CD1c-positive myeloid dendritic cell (primary cell): ENCODE measurements around the gene PSORS1C2.
"Not testable (repeated sequence)": the region's sequence is repeated elsewhere in the genome, so short reads cannot be mapped to it uniquely, and the experiment has no call there.

Source experiments
- DNase-seq: peaks from one replicate; pipeline ENCODE4 v3.0.0-alpha.2; 2016; ENCODE audit errors: extremely low spot score

Gene PSORS1C2

DNA sequence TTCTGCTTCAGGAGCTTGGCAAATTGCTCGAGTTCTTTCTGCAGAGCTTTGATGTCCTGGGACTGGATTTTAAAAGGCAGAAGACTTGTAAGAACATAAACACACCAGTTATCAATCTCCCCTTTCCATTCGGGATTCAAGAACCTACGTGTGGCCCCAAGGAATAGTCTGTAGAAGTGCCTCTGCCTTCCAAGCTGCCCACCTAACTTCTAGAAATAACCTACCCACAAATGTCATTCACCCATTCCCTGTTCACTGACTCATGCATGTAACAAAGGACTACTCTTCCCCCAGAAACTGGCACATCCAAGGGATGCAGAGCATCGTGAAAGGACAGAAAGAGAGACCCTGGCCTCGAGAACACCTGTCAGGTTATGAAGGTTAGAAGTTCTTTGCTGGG, 27.1 kb upstream of the PSORS1C2 start:
- DNase-seq, result no peak

GRCh38 chr6:31165064-31165832, 26.4 kb upstream of the PSORS1C2 start:
- not testable (repeated sequence) for DNase-seq

DNA sequence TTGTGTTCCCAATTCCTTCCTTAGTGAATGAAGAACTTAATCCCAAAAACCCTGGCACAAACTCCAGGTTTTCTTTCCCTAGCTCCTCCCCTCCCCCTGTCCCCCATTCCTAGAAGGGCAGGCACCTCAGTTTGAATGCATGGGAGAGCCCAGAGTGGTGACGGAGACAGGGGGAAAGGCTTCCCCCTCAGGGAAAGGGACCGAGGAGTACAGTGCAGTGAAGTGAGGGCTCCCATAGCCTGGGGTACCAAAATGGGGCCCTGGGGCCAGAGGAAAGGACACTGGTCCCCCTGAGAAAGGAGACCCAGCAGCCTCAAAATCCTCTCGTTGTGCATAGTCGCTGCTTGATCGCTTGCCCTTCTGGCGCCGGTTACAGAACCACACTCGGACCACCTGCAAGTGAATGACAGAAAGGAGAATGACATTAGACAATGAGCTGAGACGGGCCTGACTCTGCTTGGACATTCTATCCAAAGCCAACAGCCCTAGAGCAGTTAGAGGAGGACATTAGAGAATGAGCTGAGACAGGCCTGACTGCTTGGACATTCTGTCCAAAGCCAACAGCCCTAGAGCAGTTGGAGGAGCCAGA, 25.7 kb upstream of the PSORS1C2 start:
- DNase-seq, result not testable (repeated sequence)

DNA sequence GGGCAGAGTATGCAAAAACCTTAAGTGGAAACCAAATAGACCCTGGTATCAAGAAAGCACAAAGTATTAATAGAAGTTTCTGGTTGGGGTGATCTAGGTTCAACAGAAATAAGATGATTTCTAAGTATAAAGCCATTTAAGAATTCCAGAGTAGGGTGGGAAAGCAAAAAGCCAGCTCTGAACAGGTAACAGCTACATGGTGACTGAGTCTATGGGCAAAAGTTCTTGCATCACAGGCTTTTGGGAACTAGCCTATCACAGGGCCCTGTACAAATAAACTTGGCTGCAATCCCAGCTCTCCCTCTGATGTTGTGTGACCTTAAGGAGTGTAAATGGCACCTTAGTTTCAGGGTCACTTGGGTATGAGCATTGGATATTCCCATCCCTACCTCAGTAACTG, 25.1 kb upstream of the PSORS1C2 start:
- DNase-seq, result no peak

- no peak for DNase-seq
These were observed 23.7 kb upstream of the PSORS1C2 start for GRCh38 chr6:31162463-31163165.

GRCh38 chr6:31161216-31162126, 22.6 kb upstream of the PSORS1C2 start:
- DNase-seq, result no peak

- peak; percentile 7 for DNase-seq
These were observed 20.3 kb upstream of the PSORS1C2 start for GRCh38 chr6:31158863-31159855.

DNA sequence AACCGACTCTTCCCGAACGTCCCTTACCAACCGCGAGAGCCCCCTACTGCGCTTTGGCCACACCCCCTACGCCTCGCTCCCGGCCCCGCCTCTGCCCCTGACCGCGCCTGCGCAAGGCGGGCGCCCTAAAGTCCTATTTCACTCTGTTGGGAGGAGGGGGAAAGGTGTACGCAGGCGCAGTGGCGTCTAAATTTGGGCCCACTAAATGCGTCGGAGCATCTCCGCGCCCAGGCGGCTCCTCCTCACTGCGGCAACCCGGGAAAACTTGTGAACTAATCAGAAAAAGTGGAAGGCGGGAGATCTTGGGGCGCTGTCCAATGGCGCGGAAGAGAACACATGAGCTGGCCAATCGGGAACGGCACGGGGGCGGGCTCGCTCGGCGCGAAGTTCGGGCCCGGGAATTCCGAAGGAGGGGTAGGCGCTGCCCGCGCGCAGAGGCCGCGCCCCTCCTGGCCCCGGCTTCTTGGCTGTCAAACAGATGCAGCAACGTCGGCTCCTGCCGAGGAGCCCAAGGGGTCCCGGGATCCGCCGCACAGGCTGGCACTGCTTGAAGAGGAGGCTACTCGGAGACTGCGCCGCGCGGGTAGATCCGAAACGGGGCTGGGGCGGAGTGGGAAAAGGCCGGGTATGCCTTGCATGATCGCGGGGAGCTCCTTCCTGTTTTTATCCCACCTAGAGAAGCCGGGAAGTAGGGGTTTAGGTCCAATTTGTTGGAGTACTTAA, 19.4 kb upstream of the PSORS1C2 start, which contains the start of gene TCF19:
Gene TCF19 (plus strand): TSS at position 450 of the 723 bp plus-strand sequence. CDS start 881 bp downstream, outside the sequence.
- DNase-seq, result peak; percentile 99

GRCh38 chr6:31157513-31158139, 18.8 kb upstream of the PSORS1C2 start, which contains the start of gene CCHCR1:
TSS of gene CCHCR1 (minus strand) at chr6:31157802. CDS start at chr6:31157600, 202 bp downstream.
- DNase-seq, result no peak

DNA sequence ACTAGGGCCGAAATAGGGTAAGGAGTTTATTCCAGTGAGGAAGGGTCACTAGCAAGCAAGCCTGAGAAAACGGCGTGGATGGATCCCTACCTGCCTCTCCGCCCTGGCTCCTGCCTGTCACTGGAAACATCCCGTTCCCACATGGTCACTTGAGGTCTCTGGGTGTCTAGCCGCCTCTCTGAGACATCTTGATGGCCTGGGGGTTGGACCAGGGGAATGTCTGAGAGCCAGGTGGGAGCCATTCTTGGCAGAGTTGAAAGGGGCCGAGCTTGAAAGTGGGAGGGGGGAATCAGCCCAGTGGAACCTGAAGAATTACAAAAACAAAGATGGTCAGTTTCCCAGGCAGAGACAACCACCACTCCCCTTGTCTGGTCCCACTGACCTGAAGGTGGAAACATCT, 17.8 kb upstream of the PSORS1C2 start:
- no peak for DNase-seq

DNA sequence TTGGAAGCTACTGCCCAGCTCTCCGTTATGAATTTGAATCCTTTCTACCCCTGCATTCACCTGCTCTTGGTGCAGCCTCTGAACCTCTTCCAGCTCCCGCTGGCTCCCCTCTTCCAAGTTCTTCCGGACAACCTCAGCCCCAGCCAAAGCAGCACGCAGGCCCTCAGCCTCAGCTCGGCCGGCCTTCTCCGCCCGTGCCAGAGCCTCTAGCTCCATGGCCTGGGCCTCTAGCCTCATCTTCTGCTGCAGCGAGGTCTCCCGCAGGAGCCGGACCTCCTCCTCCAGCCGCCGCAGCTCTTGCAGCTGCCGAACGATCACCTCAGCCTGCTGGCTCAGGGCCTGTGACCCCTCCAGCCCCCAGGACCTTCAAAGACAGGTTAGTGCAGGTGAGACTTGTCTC, 15.6 kb upstream of the PSORS1C2 start:
- no peak for DNase-seq

- DNase-seq, result no peak
These were observed 13.9 kb upstream of the PSORS1C2 start for GRCh38 chr6:31152781-31153180.

- no peak for DNase-seq
These were observed 11.1 kb upstream of the PSORS1C2 start for GRCh38 chr6:31149827-31150447.

- DNase-seq, result no peak
These were observed 6.5 kb upstream of the PSORS1C2 start for GRCh38 chr6:31145386-31145785.

GRCh38 chr6:31144970-31145340, 6.1 kb upstream of the PSORS1C2 start:
- no peak for DNase-seq

GRCh38 chr6:31144296-31144969, 5.6 kb upstream of the PSORS1C2 start:
- DNase-seq, result no peak

GRCh38 chr6:31143148-31143547, 4.3 kb upstream of the PSORS1C2 start:
- no peak for DNase-seq

DNA sequence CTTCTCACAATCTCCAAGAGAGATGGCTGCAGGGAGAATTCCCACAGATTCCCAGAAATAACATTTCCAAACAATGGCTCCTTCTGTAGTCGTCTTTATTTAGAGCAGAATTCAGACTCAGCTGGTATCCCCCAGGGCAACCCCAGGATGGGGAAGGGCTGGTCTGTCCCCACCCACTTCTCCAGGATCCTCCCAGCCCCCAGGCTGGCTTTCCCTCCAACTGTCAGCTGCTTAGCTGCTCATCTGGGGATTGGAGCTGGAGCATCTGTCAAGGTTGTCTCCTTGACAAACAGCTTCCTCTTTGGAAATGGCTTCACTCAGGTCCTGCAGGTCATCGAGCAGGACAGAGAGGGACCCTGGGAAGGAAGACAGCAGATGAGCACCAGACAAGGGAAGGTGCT, 3.5 kb upstream of the PSORS1C2 start:
- DNase-seq, result no peak
